H1 (cell line): ENCODE results near the gene MPRIP. TPM values are rescaled to one million over a fixed set of nuclear protein-coding genes. Genes with fewer than 3 reads are reported as not detected.

Experiments
- CTCF ChIA-PET: fragments of 300-600 bp; sonication (Branson Sonifier 250); formaldehyde crosslinking; loops from one replicate; lab custom pipeline; 2021; ENCODE audit not compliant: partially characterized antibody; lab: Charles Lee
- POLR2A ChIA-PET: fragments of 300-600 bp; sonication (Branson Sonifier 250); formaldehyde crosslinking; loops from one replicate; lab custom pipeline; 2021; ENCODE audit warnings: inconsistent platforms; ENCODE audit not compliant: partially characterized antibody; lab: Charles Lee
- DNase-seq, 2 experiments: peaks; one replicate each; pipeline versions ENCODE4 v3.0.0 to v3.0.0-alpha.2; 2010 to 2022; ENCODE audit warnings: low spot score in 2 of 2, low read depth in 1 of 2, mixed read lengths in 1 of 2
- FAIRE-seq: peaks from 2 replicates; lab custom pipeline; 2011; peaks lifted over from hg19 to GRCh38; lab: Jason Lieb, UNC
- H2AFZ ChIP-seq: 2 replicates; pipeline ENCODE4 v1.8.1; 2012; ENCODE audit warnings: low read length, inconsistent platforms
- H2AK5ac ChIP-seq: 2 replicates; pipeline ENCODE4 v1.6.1; 2013; ENCODE audit warnings: low read depth, low read length
- H2BK120ac ChIP-seq: replicated peaks from 2 replicates; pipeline ENCODE3; 2013; ENCODE audit warnings: low read depth, low read length, inconsistent platforms
- H2BK12ac ChIP-seq: 2 replicates; pipeline ENCODE4 v1.6.1; 2013; ENCODE audit warnings: low read depth, low read length
- H2BK15ac ChIP-seq: 2 replicates; pipeline ENCODE4 v1.6.1; 2013; ENCODE audit warnings: low read length
- H2BK20ac ChIP-seq: 2 replicates; pipeline ENCODE4 v1.6.1; 2013; ENCODE audit warnings: low read length
- H2BK5ac ChIP-seq: 2 replicates; pipeline ENCODE4 v1.6.1; 2013; ENCODE audit warnings: low read depth, low read length
- H3K14ac ChIP-seq: 2 replicates; pipeline ENCODE4 v1.6.1; 2013; ENCODE audit warnings: inconsistent platforms; ENCODE audit not compliant: insufficient read length
- H3K18ac ChIP-seq: 2 replicates; pipeline ENCODE4 v1.6.1; 2013; ENCODE audit warnings: low read length; ENCODE audit errors: extremely low read depth
- H3K23ac ChIP-seq: 2 replicates; pipeline ENCODE4 v1.6.1; 2013; ENCODE audit warnings: inconsistent platforms; ENCODE audit not compliant: insufficient read length
- H3K23me2 ChIP-seq: 2 replicates; pipeline ENCODE4 v1.6.1; 2013; ENCODE audit warnings: low read depth, low read length
- H3K27ac ChIP-seq: 2 replicates; pipeline ENCODE4 v1.6.1; 2011; ENCODE audit warnings: low read depth, low read length, inconsistent platforms
- H3K27me3 ChIP-seq, 4 experiments: replicated peaks in 1 of 4; 1 replicate in 1 of 4; 2 replicates in 3 of 4; pipeline versions ENCODE4 v1.6.1 to v1.8.1; 2011 to 2013; ENCODE audit warnings: low read length in 3 of 4, mild to moderate bottlenecking in 3 of 4, inconsistent platforms in 2 of 4, mixed read lengths in 2 of 4, moderate library complexity in 1 of 4; ENCODE audit not compliant: control insufficient read depth in 3 of 4, insufficient read depth in 3 of 4; ENCODE audit errors: extremely low read depth in 1 of 4
- H3K36me3 ChIP-seq, 4 experiments: 2 replicates each; pipeline versions ENCODE4 v1.6.1 to v1.8.1; 2011 to 2013; ENCODE audit warnings: mild to moderate bottlenecking in 4 of 4, low read length in 3 of 4, moderate library complexity in 2 of 4, control low read depth in 1 of 4, inconsistent platforms in 1 of 4; ENCODE audit not compliant: insufficient read depth in 4 of 4, control insufficient read depth in 2 of 4
- H3K4ac ChIP-seq: replicated peaks from 2 replicates; pipeline ENCODE3; 2013; ENCODE audit warnings: low read length, low read depth, mixed read lengths, inconsistent platforms; ENCODE audit not compliant: insufficient read length
- H3K4me1 ChIP-seq, 4 experiments: replicated peaks in 1 of 4; 1 replicate in 1 of 4; 2 replicates in 3 of 4; pipeline versions ENCODE4 v1.6.1 to v1.8.1; 2011 to 2013; ENCODE audit warnings: low read length in 3 of 4, inconsistent platforms in 2 of 4, mixed read lengths in 1 of 4; ENCODE audit not compliant: insufficient read depth in 4 of 4, control insufficient read depth in 3 of 4
- H3K4me2 ChIP-seq, 2 experiments: 2 replicates each; pipeline versions ENCODE4 v1.6.1 to v1.8.1; 2011 to 2013; ENCODE audit warnings: low read depth in 2 of 2, low read length in 2 of 2, control low read depth in 1 of 2, inconsistent platforms in 1 of 2, mild to moderate bottlenecking in 1 of 2; ENCODE audit not compliant: insufficient read depth in 1 of 2
- H3K4me3 ChIP-seq, 4 experiments: fragments of 200-600, 300-600 bp in 1 of 4; sonication (generic), shearing (Covaris generic), sonication (Bioruptor Twin) in 1 of 4; 2 replicates each; pipeline versions ENCODE4 v1.5.1 to v1.8.1; 2011 to 2016; ENCODE audit warnings: low read length in 4 of 4, low read depth in 3 of 4, control low read depth in 2 of 4, inconsistent platforms in 2 of 4, mild to moderate bottlenecking in 2 of 4, mixed read lengths in 1 of 4, moderate library complexity in 1 of 4; ENCODE audit not compliant: insufficient read depth in 2 of 4; ENCODE audit errors: extremely low read depth in 1 of 4
- H3K56ac ChIP-seq: replicated peaks from 2 replicates; pipeline ENCODE3; 2013; ENCODE audit warnings: low read depth, mild to moderate bottlenecking, mixed read lengths, low read length, inconsistent platforms; ENCODE audit not compliant: insufficient read length
- H3K79me1 ChIP-seq: 2 replicates; pipeline ENCODE4 v1.6.1; 2013; ENCODE audit warnings: low read depth, low read length, control low read depth
- H3K79me2 ChIP-seq, 2 experiments: 2 replicates each; pipeline versions ENCODE4 v1.6.1 to v1.8.1; 2012 to 2013; ENCODE audit warnings: low read length in 2 of 2, mild to moderate bottlenecking in 2 of 2, inconsistent platforms in 1 of 2; ENCODE audit not compliant: insufficient read depth in 2 of 2, control insufficient read depth in 1 of 2
- H3K9ac ChIP-seq, 4 experiments: replicated peaks in 1 of 4; 1 replicate in 1 of 4; 2 replicates in 3 of 4; pipeline versions ENCODE4 v1.6.1 to v1.8.1; 2011 to 2013; ENCODE audit warnings: low read depth in 3 of 4, low read length in 3 of 4, control low read depth in 2 of 4, mild to moderate bottlenecking in 2 of 4, moderate library complexity in 2 of 4, inconsistent platforms in 1 of 4; ENCODE audit errors: extremely low read depth in 1 of 4
- H3K9me3 ChIP-seq, 2 experiments: 2 replicates each; pipeline versions ENCODE4 v1.6.1 to v1.8.1; 2012 to 2013; ENCODE audit warnings: mild to moderate bottlenecking in 2 of 2, moderate library complexity in 2 of 2, control low read depth in 1 of 2, inconsistent platforms in 1 of 2, low read depth in 1 of 2, low read length in 1 of 2, mixed read lengths in 1 of 2; ENCODE audit not compliant: insufficient read depth in 2 of 2
- H4K20me1 ChIP-seq, 2 experiments: replicated peaks in 1 of 2; 2 replicates each; pipeline versions ENCODE3 to v1.8.1; 2011 to 2013; ENCODE audit warnings: inconsistent platforms in 2 of 2, low read length in 2 of 2, mild to moderate bottlenecking in 1 of 2; ENCODE audit not compliant: insufficient read depth in 2 of 2, control insufficient read depth in 1 of 2
- H4K5ac ChIP-seq: 2 replicates; pipeline ENCODE4 v1.6.1; 2013; ENCODE audit warnings: low read length, low read depth, mixed read lengths, inconsistent platforms; ENCODE audit not compliant: insufficient read length
- H4K8ac ChIP-seq: 2 replicates; pipeline ENCODE4 v1.8.0; 2013; ENCODE audit warnings: mild to moderate bottlenecking, moderate library complexity, low read length, inconsistent platforms; ENCODE audit not compliant: insufficient read depth; ENCODE audit errors: extremely low read depth
- H4K91ac ChIP-seq: replicated peaks from 2 replicates; pipeline ENCODE3; 2013; ENCODE audit warnings: low read length, mixed read lengths, inconsistent platforms; ENCODE audit not compliant: insufficient read length
- CHD2 ChIP-seq: IDR thresholded peaks from 2 replicates; pipeline ENCODE4 v1.6.1; 2012; ENCODE audit warnings: low read length, improper control_type of control experiment
- EGR1 ChIP-seq: IDR thresholded peaks from 2 replicates; pipeline ENCODE4 v1.6.1; 2011; ENCODE audit warnings: low read depth, low read length, borderline replicate concordance
- KDM5A ChIP-seq: fragments of 200-600 bp; IDR thresholded peaks from 2 replicates; pipeline ENCODE4 v1.7.1; 2012; ENCODE audit warnings: mild to moderate bottlenecking, low read length, inconsistent platforms, mixed read lengths
- PHF8 ChIP-seq: fragments of 200-600 bp; sonication (generic); conservative IDR thresholded peaks from 2 replicates; pipeline ENCODE4 v1.7.1; 2012; ENCODE audit warnings: low read depth, mild to moderate bottlenecking, inconsistent platforms, low read length, moderate library complexity
- POLR2AphosphoS5 ChIP-seq: IDR thresholded peaks from 2 replicates; pipeline ENCODE4 v1.6.1; 2011; ENCODE audit warnings: low read depth, low read length
- ZNF274 ChIP-seq: IDR thresholded peaks from 2 replicates; pipeline ENCODE4 v1.7.0; 2012; ENCODE audit warnings: low read length, borderline replicate concordance; ENCODE audit errors: extremely low read depth
- WGBS, 2 experiments: shearing (Covaris generic) in 1 of 2; methylation state at CpG; one replicate each; pipeline versions ENCODE4 v1.1.6 to v1.1.7; 2013 to 2015; ENCODE audit warnings: low lambda C conversion rate in 2 of 2, mixed read lengths in 2 of 2, inconsistent platforms in 1 of 2, low coverage in 1 of 2, missing lambda C conversion rate in 1 of 2; ENCODE audit not compliant: insufficient replicate concordance in 2 of 2, insufficient coverage in 1 of 2, insufficient read length in 1 of 2; ENCODE audit errors: extremely low coverage in 1 of 2, missing lambda C conversion rate in 1 of 2; 5-methylcytosine and 5-hydroxymethylcytosine counted together
- polyA plus RNA-seq, 7 experiments: library from polyadenylated mRNA; depleted of rRNA in 3 of 7; stranded (reverse) in 5 of 7; unstranded in 2 of 7; fragments of >200 nt in 5 of 7; fragments of 200-250 nt in 2 of 7; gene quantifications; 1 replicate in 5 of 7; 2 replicates in 1 of 7; 4 replicates in 1 of 7; pipeline versions ENCODE4 v1.2.1 to v1.2.3, GENCODE V29; 2011 to 2013; ENCODE audit warnings: missing spikeins in 2 of 7, mixed read lengths in 2 of 7
- total RNA-seq: library from RNA; stranded (reverse); fragmentation: NEBNext Ultra II Directional; extraction: Animal tissue kit (Norgen Biotek cat#: 25700); gene quantifications from 2 replicates; pipeline ENCODE4 v1.2.1, GENCODE V29; 2021

Gene MPRIP
- total and polyA plus RNA-seq, 2 of the 8 experiments (the other 6 are each of a cell fraction or from before 2014, with no cell fraction given) = 48.6 to 146 TPM

- POLR2A ChIA-PET = no interaction called here
- Histone ChIP-seq H2BK12ac (no peak overlapping the region), H2BK20ac (no peak overlapping the region), H3K4me1 (peaks cover 0 to 8% (median 4%) of the 10 kb centered on the region in 4 experiments; a peak in 4 of 7 replicates), H3K18ac (no peak overlapping the region), H3K9me3 (no peaks in the 10 kb centered on the region), H3K23ac (no peak overlapping the region), H3K14ac (no peak overlapping the region), H4K8ac (no peak overlapping the region), H3K4ac (no peak overlapping the region), H3K27me3 (no peaks in the 10 kb centered on the region), H2BK120ac (no peak overlapping the region), H3K56ac (no peak overlapping the region), H3K4me2 (no peak overlapping the region), H3K36me3 (no peaks in the 10 kb centered on the region), H4K91ac (no peak overlapping the region), H3K27ac (no peak overlapping the region), H2BK5ac (no peak overlapping the region), H2AK5ac (no peak overlapping the region), H2BK15ac (no peak overlapping the region), H4K20me1 (peaks cover 0 to 5% of the 10 kb centered on the region in 2 experiments), H2AFZ (no peak overlapping the region), H3K79me1 (peaks cover 15% of the 10 kb centered on the region; the same call in 1 of the 2 replicates), H3K4me3 (no peak overlapping the region), H4K5ac (no peak overlapping the region), H3K23me2 (no peaks in the 10 kb centered on the region), H3K9ac (no peak overlapping the region; a peak in 1 of 7 replicates), H3K79me2 (peaks cover 0 to 15% of the 10 kb centered on the region in 2 experiments; a peak in 1 of 4 replicates)
- DNase-seq (no peak), FAIRE-seq (no peak)
- WGBS, 2 experiments = 81% methylated on average over 5 of the region's 5 CpGs; no CpG with 5 or more reads in 1 of the 2 experiments
- CTCF ChIA-PET = interaction anchor here (1.4 to 3.9 kb wide), 4 partner anchors 10 to 31 kb away, joined by 3 to 23 read pairs (median 12); no protein-coding TSS in a partner anchor
- TF ChIP-seq ZNF274 = no peak
- TF ChIP-seq POLR2AphosphoS5 = no peak
- TF ChIP-seq KDM5A = no peak
- TF ChIP-seq PHF8 = no peak
- TF ChIP-seq CHD2 = no peak
- TF ChIP-seq EGR1 = no peak
Observed at GRCh38 chr17:17109907-17110306, 67.7 kb downstream of the MPRIP start.
